Stimulated activated naive B cell treated with anti-CD40 and anti-IgM and Interleukin-4, amounts not matched to agents 10 μg/mL and 1 μg/mL and 100 μg/mL, for 72 hours (primary cell): ENCODE results near the gene RNF13.

Source experiments
- ATAC-seq, 2 donors: fragments of 150-1000 bp; cut with Tn5 transposase; replicated peaks; 2 replicates each; pipeline ENCODE4 v1.10.0; 2021; ENCODE audit warnings: moderate library complexity in 1 of 2
- DNase-seq: peaks from one replicate; pipeline ENCODE4 v3.0.0; 2021
- H3K27ac Mint-ChIP-seq: one replicate; pipeline ENCODE4 v1.8.0; 2022; ENCODE audit warnings: mild to moderate bottlenecking, mixed read lengths
- H3K27me3 Mint-ChIP-seq, 2 donors: one replicate each; pipeline ENCODE4 v1.8.0; 2022; ENCODE audit warnings: mixed read lengths in 2 of 2
- H3K36me3 Mint-ChIP-seq, 2 donors: one replicate each; pipeline ENCODE4 v1.8.0; 2022; ENCODE audit warnings: mixed read lengths in 2 of 2, mild to moderate bottlenecking in 1 of 2
- H3K4me1 Mint-ChIP-seq, 2 donors: one replicate each; pipeline ENCODE4 v1.8.0; 2022; ENCODE audit warnings: mixed read lengths in 2 of 2, mild to moderate bottlenecking in 1 of 2
- H3K4me3 Mint-ChIP-seq, 2 donors: one replicate each; pipeline ENCODE4 v1.8.0; 2022; ENCODE audit warnings: mild to moderate bottlenecking in 2 of 2, mixed read lengths in 2 of 2, moderate library complexity in 1 of 2
- H3K9me3 Mint-ChIP-seq, 2 donors: one replicate each; pipeline ENCODE4 v1.8.0; 2022; ENCODE audit warnings: mixed read lengths in 2 of 2, mild to moderate bottlenecking in 1 of 2

RNF13 gene

GRCh38 chr3:149783576-149783975 is 29.4 kb upstream of the RNF13 start:
- no peaks in the 10 kb centered on the region for H3K27me3 Mint-ChIP-seq
- no peaks in the 10 kb centered on the region for H3K9me3 Mint-ChIP-seq
- peak; percentile 48 to 64 for ATAC-seq
- peaks cover 28 to 47% of the 10 kb centered on the region in 2 donors for H3K4me1 Mint-ChIP-seq
- H3K27ac Mint-ChIP-seq, result peak overlapping the region; percentile 62
- H3K4me3 Mint-ChIP-seq, result no peak overlapping the region
- no peak for DNase-seq
- no peaks in the 10 kb centered on the region for H3K36me3 Mint-ChIP-seq

- no peak for DNase-seq
- no peaks in the 10 kb centered on the region for H3K27me3 Mint-ChIP-seq
- no peaks in the 10 kb centered on the region for H3K9me3 Mint-ChIP-seq
These were observed 28.8 kb upstream of the RNF13 start for GRCh38 chr3:149784064-149784704.

GRCh38 chr3:149790268-149790667 is 22.7 kb upstream of the RNF13 start:
- no peak overlapping the region for H3K4me3 Mint-ChIP-seq
- H3K27ac Mint-ChIP-seq, result no peak overlapping the region
- DNase-seq, result no peak
- no peak for ATAC-seq
- no peaks in the 10 kb centered on the region for H3K9me3 Mint-ChIP-seq
- H3K36me3 Mint-ChIP-seq, result no peaks in the 10 kb centered on the region
- no peaks in the 10 kb centered on the region for H3K4me1 Mint-ChIP-seq
- H3K27me3 Mint-ChIP-seq, result peaks cover 7 to 8% of the 10 kb centered on the region in 2 donors

More at GRCh38 chr3:149784064-149784704, 28.8 kb upstream of the RNF13 start:
- no peak for ATAC-seq
- Mint-ChIP-seq H3K36me3 (no peaks in the 10 kb centered on the region), H3K4me3 (no peak overlapping the region), H3K4me1 (peaks cover 28 to 47% of the 10 kb centered on the region in 2 donors), H3K27ac (peak overlapping the region; percentile 62)

- ATAC-seq (no peak), DNase-seq (no peak)
- no peaks in the 10 kb centered on the region for H3K36me3 Mint-ChIP-seq
- peaks cover 7 to 8% of the 10 kb centered on the region in 2 donors for H3K27me3 Mint-ChIP-seq
- H3K9me3 Mint-ChIP-seq, result no peaks in the 10 kb centered on the region
- H3K27ac Mint-ChIP-seq, result no peak overlapping the region
- no peaks in the 10 kb centered on the region for H3K4me1 Mint-ChIP-seq
- no peak overlapping the region for H3K4me3 Mint-ChIP-seq
These were observed 22.3 kb upstream of the RNF13 start for GRCh38 chr3:149790698-149791097.

- no peaks in the 10 kb centered on the region for H3K36me3 Mint-ChIP-seq
- H3K4me1 Mint-ChIP-seq, result no peaks in the 10 kb centered on the region
- ATAC-seq (no peak), DNase-seq (no peak)
- H3K27ac Mint-ChIP-seq, result no peak within 1 kb of the TSS
- H3K4me3 Mint-ChIP-seq, result no peak within 1 kb of the TSS
- no peaks in the 10 kb centered on the region for H3K9me3 Mint-ChIP-seq
- peaks cover 7 to 8% of the 10 kb centered on the region in 2 donors for H3K27me3 Mint-ChIP-seq
These were observed 20.4 kb upstream of the RNF13 start, which contains the start of gene ANKUB1 for GRCh38 chr3:149792452-149793270. Gene ANKUB1 (minus strand): TSS chr3:149792554. CDS start chr3:149792366, 188 bp downstream.

GRCh38 chr3:149796026-149796425 is 17.0 kb upstream of the RNF13 start:
- ATAC-seq, result no peak
- H3K4me1 Mint-ChIP-seq, result no peaks in the 10 kb centered on the region

GRCh38 chr3:149800693-149801092 is 12.3 kb upstream of the RNF13 start:
- Mint-ChIP-seq H3K4me3 (no peak overlapping the region), H3K27me3 (peaks cover 0 to 3% of the 10 kb centered on the region in 2 donors), H3K9me3 (no peaks in the 10 kb centered on the region), H3K27ac (no peak overlapping the region), H3K4me1 (no peaks in the 10 kb centered on the region), H3K36me3 (no peaks in the 10 kb centered on the region)
- ATAC-seq, result no peak
- DNase-seq, result no peak

More at GRCh38 chr3:149796026-149796425, 17.0 kb upstream of the RNF13 start:
- H3K27ac Mint-ChIP-seq, result no peak overlapping the region
- no peaks in the 10 kb centered on the region for H3K36me3 Mint-ChIP-seq
- H3K9me3 Mint-ChIP-seq, result no peaks in the 10 kb centered on the region
- H3K4me3 Mint-ChIP-seq, result no peak overlapping the region
- no peak for DNase-seq
- peaks cover 4 to 8% of the 10 kb centered on the region in 2 donors for H3K27me3 Mint-ChIP-seq

GRCh38 chr3:149801195-149801594 is 11.8 kb upstream of the RNF13 start:
- Mint-ChIP-seq H3K27me3 (peaks cover 0 to 4% of the 10 kb centered on the region in 2 donors), H3K9me3 (no peaks in the 10 kb centered on the region), H3K36me3 (no peaks in the 10 kb centered on the region), H3K4me1 (peaks cover 0 to 1% of the 10 kb centered on the region in 2 donors), H3K27ac (no peak overlapping the region), H3K4me3 (no peak overlapping the region)
- ATAC-seq (no peak), DNase-seq (no peak)

- Mint-ChIP-seq H3K4me3 (no peak overlapping the region), H3K36me3 (no peaks in the 10 kb centered on the region), H3K9me3 (no peaks in the 10 kb centered on the region), H3K4me1 (peaks cover 4 to 6% of the 10 kb centered on the region in 2 donors), H3K27ac (no peak overlapping the region), H3K27me3 (peaks cover 0 to 4% of the 10 kb centered on the region in 2 donors)
- ATAC-seq (no peak), DNase-seq (no peak)
These were observed 11.4 kb upstream of the RNF13 start for GRCh38 chr3:149801639-149802038.

GRCh38 chr3:149806171-149806778 is 6.7 kb upstream of the RNF13 start:
- ATAC-seq (no peak), DNase-seq (no peak)
- Mint-ChIP-seq H3K4me3 (no peak overlapping the region), H3K27ac (no peak overlapping the region), H3K36me3 (no peaks in the 10 kb centered on the region), H3K27me3 (peaks cover 0 to 4% of the 10 kb centered on the region in 2 donors), H3K9me3 (no peaks in the 10 kb centered on the region), H3K4me1 (peaks cover 8 to 11% of the 10 kb centered on the region in 2 donors)

GRCh38 chr3:149808209-149808829 is 4.7 kb upstream of the RNF13 start:
- H3K9me3 Mint-ChIP-seq, result no peaks in the 10 kb centered on the region
- H3K4me3 Mint-ChIP-seq, result no peak overlapping the region
- peaks cover 0 to 4% of the 10 kb centered on the region in 2 donors for H3K27me3 Mint-ChIP-seq
- peaks cover 12 to 18% of the 10 kb centered on the region in 2 donors for H3K4me1 Mint-ChIP-seq
- no peaks in the 10 kb centered on the region for H3K36me3 Mint-ChIP-seq
- ATAC-seq (no peak), DNase-seq (peak; percentile 42)
- H3K27ac Mint-ChIP-seq, result no peak overlapping the region

GRCh38 chr3:149809699-149810098 is 3.3 kb upstream of the RNF13 start:
- ATAC-seq (no peak), DNase-seq (no peak)
- H3K36me3 Mint-ChIP-seq, result no peaks in the 10 kb centered on the region
- H3K4me1 Mint-ChIP-seq, result peaks cover 17 to 28% of the 10 kb centered on the region in 2 donors
- no peak overlapping the region for H3K4me3 Mint-ChIP-seq
- no peak overlapping the region for H3K27ac Mint-ChIP-seq
- H3K9me3 Mint-ChIP-seq, result no peaks in the 10 kb centered on the region
- peaks cover 0 to 4% of the 10 kb centered on the region in 2 donors for H3K27me3 Mint-ChIP-seq

- H3K27ac Mint-ChIP-seq, result no peak overlapping the region
- H3K4me1 Mint-ChIP-seq, result peaks cover 23 to 40% of the 10 kb centered on the region in 2 donors
- no peaks in the 10 kb centered on the region for H3K36me3 Mint-ChIP-seq
- ATAC-seq, result no peak
- H3K4me3 Mint-ChIP-seq, result no peak overlapping the region
- DNase-seq, result no peak
- no peaks in the 10 kb centered on the region for H3K9me3 Mint-ChIP-seq
- peaks cover 0 to under 1% of the 10 kb centered on the region in 2 donors for H3K27me3 Mint-ChIP-seq
These were observed 2.2 kb upstream of the RNF13 start for GRCh38 chr3:149810846-149811245.

- Mint-ChIP-seq H3K4me1 (peaks cover 27 to 42% of the 10 kb centered on the region in 2 donors), H3K9me3 (no peaks in the 10 kb centered on the region), H3K4me3 (peak overlapping the region; percentile 97 to 99), H3K27ac (peak overlapping the region; percentile 100), H3K27me3 (no peaks in the 10 kb centered on the region), H3K36me3 (peaks cover 0 to 8% of the 10 kb centered on the region in 2 donors)
- ATAC-seq, result no peak
- DNase-seq, result no peak
These were observed 830 bp upstream of the RNF13 start for GRCh38 chr3:149812165-149812605.
